GM18520 (cell line): Measurements from ENCODE around the gene ADAMTS17.
"Not testable (repeated sequence)": the region's sequence is repeated elsewhere in the genome, so short reads cannot be mapped to it uniquely, and the experiment has no call there.

Experiments
- ATAC-seq: cut with Tn5 transposase; IDR thresholded peaks from one replicate; pipeline ENCODE4 v1.9.1; 2021; ENCODE audit not compliant: unreplicated experiment

ADAMTS17 gene

GRCh38 chr15:100095541-100096247 lies 246.1 kb downstream of the ADAMTS17 start:
- no peak for ATAC-seq

GRCh38 chr15:100094127-100094510 lies 247.7 kb downstream of the ADAMTS17 start:
- ATAC-seq: no peak

- ATAC-seq: no peak
These were observed 248.3 kb downstream of the ADAMTS17 start for GRCh38 chr15:100093211-100094126.

DNA sequence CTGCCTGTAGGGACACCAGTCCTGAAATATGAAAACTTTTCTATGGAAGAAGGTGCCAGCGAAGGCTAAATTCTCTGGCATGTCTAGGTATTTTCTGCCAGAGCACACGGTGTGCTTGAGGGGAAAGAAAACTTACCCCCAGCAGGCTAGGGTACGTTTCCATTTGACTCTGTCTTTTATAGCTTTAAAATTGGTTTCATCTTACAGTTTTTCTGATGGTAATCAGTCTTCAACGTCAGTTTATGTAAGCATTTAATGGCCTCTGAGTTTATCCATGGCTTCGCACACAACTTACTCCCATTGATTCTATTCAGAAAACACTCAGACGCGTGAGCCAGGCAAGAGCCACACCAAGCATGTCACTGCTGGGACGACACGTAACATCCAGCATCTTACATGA lies 249.7 kb downstream of the ADAMTS17 start:
- ATAC-seq: no peak

- ATAC-seq: no peak
These were observed 251.4 kb downstream of the ADAMTS17 start for GRCh38 chr15:100090411-100090810.

GRCh38 chr15:100084042-100084821 lies 257.5 kb downstream of the ADAMTS17 start:
- ATAC-seq: not testable (repeated sequence)

GRCh38 chr15:100083572-100083971 lies 258.2 kb downstream of the ADAMTS17 start:
- no peak for ATAC-seq

DNA sequence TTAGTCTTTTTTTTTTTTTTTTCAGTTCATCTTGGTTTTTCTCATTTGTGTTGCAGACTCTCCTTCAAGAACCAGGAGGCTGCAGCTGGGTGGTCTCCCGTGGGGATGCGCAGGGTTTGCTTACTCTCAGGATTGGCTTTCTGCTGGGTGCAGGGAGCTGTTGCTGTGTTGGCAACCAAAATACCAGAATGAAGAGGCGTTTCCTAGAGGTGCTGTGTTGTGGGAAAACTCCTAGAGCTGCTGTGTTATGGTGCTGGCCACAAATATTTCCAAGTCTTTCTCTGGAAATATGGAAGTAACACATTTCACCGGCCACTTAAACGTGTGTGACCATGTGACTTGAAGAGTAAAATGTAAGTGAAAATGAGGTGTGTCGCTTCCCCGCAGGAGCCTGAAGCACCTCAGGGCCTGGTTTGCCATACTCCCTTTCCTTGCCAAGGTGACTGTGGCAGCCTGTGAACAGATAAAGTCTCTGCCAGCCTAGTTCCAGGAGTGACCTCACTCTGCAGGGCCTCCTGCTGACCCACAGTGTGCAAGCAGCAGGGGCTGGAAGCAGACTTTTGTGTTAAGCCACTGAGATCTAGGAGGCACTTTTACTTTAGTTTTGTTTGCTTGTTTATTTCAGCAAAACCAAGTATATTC lies 258.9 kb downstream of the ADAMTS17 start:
- no peak for ATAC-seq

DNA sequence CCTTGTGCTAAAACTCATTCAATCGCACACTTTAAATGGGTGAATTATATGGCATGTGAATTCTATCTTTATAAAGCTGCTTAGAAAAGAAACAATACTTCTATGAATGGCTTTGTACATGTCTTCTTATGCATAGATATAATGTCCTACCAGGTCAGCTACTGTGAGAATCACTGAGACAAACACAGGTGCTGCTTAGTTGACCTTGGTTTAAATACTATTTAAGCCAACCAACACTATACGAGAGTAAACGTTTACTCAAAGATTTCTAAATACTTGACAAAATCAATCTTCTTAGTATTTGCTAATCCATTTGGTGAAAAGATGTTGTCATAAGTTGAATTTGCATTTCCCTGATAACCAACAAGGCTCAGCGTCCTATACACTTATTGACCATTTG lies 260.3 kb downstream of the ADAMTS17 start:
- no peak for ATAC-seq

DNA sequence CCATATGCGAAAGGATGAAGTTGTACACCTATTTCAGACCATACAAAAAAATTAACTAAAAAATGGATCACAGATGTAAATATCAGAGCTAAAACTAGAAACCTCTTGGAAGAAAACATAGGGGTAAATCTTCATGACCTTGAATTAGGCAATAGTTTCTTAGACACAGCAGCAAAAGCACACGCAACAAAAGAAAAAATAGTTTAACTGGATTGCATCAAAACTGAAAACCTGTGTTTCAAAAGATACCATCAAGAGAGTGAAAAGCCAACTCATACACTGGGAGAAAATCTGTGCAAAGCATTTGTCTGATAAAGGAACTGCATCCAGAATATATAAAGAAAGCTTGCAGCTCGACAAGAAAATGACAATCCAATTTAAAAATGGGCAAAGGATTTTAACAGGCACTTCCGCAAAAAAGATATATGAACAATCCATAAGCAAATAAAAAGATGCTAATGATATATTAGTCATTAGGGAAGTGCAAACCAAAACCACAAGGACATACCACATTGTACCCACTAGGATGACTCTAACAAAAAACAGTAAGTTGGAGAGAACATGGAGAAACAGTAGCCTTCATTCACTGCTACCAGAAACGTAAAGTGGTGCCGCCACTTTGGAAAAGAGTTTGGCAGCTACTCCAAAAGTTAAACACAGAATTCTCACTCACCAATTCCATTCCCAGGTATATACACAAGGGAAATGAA lies 263.1 kb downstream of the ADAMTS17 start:
- ATAC-seq: no peak

GRCh38 chr15:100075229-100075628 lies 266.5 kb downstream of the ADAMTS17 start:
- no peak for ATAC-seq

DNA sequence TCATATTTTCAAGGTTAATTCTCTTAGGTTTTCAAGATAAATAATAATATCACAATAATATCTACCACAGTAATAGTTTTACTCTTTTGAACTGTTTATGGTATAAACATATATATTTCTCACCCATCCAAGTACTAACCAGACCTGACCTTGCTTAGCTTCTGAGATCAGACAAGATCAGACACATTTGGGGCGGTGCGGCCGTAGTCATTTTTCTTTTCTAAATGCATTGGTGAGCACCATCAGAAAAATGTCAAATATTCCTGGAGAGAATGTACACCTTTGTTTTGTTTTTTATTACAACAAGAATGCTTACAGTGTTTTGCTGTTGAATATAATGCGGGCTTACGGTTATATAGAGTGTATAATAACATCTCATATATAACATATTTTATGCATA lies 267.8 kb downstream of the ADAMTS17 start:
- ATAC-seq: no peak

- not testable (repeated sequence) for ATAC-seq
These were observed 275.1 kb downstream of the ADAMTS17 start for GRCh38 chr15:100066521-100067280.

- no peak for ATAC-seq
These were observed 279.8 kb downstream of the ADAMTS17 start for GRCh38 chr15:100061944-100062343.

- no peak for ATAC-seq
These were observed 281.4 kb downstream of the ADAMTS17 start for GRCh38 chr15:100060276-100060926.

GRCh38 chr15:100059521-100059920 lies 282.3 kb downstream of the ADAMTS17 start:
- ATAC-seq: no peak

GRCh38 chr15:100059094-100059493 lies 282.7 kb downstream of the ADAMTS17 start:
- ATAC-seq: no peak

GRCh38 chr15:100058458-100058857 lies 283.3 kb downstream of the ADAMTS17 start:
- ATAC-seq: no peak

DNA sequence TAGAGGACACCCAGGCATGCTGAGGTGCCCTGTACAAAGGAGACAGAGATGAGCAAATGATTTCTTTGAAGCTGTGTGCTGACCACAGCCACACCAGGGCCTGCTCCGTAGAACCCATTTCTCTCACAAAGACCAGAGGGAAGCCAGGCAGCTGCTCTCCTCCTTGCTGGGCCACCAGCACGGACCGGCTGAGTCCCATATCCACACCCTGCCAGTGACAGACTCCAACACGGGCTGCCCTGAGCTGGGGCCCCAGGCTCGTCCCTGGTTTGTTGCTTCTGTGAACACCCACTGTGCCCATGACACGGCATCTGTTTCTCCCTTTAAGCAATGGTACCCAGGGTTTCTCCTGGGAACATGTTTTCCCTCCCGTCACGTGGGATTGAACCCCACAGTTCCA lies 284.5 kb downstream of the ADAMTS17 start:
- ATAC-seq: no peak
